ENCODE data around the gene TANGO2. TPM values are rescaled to one million over a fixed set of nuclear protein-coding genes. Genes with fewer than 3 reads are reported as not detected.

Gene TANGO2
- total and polyA plus RNA-seq, 2 experiments from 2014 or later = 27.3 to 45.0 TPM

- in situ Hi-C loops (cut with MboI) = no loop called here
- 88 to 92% methylated on average over 16 of the region's 16 CpGs for WGBS, 2 experiments (ENCODE audit: low coverage in 1 of 2, low lambda C conversion rate in 2 of 2, missing lambda C conversion rate in 2 of 2)
- H3K9me3 ChIP-seq (ENCODE audit: low read depth) = no peaks in the 10 kb centered on the region
- no peak overlapping the region for H2AFZ ChIP-seq
- no peaks in the 10 kb centered on the region for H3K9me2 ChIP-seq (ENCODE audit: insufficient read depth)
- TF ChIP-seq EZH2 (IDR thresholded peaks at IDR 0.05; ENCODE audit: insufficient read depth, poor library complexity, severe bottlenecking) (no peak), EZH2phosphoT487 (IDR thresholded peaks at IDR 0.05; ENCODE audit: insufficient read depth, low read depth) (no peak)
- H3K27ac ChIP-seq = no peak overlapping the region
- DNase-seq = no peak
- no peaks in the 10 kb centered on the region for H3K36me3 ChIP-seq (ENCODE audit: low read depth)
- no peak overlapping the region for H3K4me3 ChIP-seq
- no peak overlapping the region for H3K9ac ChIP-seq
- H3K4me2 ChIP-seq (ENCODE audit: unreplicated experiment) = no peak overlapping the region
- H3K27me3 ChIP-seq (replicated peaks; ENCODE audit: insufficient read depth) = no peaks in the 10 kb centered on the region
- H4K20me1 ChIP-seq (ENCODE audit: insufficient read depth) = no peaks in the 10 kb centered on the region
- no peaks in the 10 kb centered on the region for H3K4me1 ChIP-seq (ENCODE audit: insufficient read depth)
- H3F3A ChIP-seq (ENCODE audit: insufficient read depth) = no peaks in the 10 kb centered on the region
- H3K79me2 ChIP-seq (ENCODE audit: insufficient read depth) = no peaks in the 10 kb centered on the region
These were observed 35.9 kb downstream of the TANGO2 start for GRCh38 chr22:20056696-20057386.

GRCh38 chr22:20057596-20058268 lies 36.8 kb downstream of the TANGO2 start:
- Histone ChIP-seq H4K20me1 (ENCODE audit: insufficient read depth) (no peaks in the 10 kb centered on the region), H3K27ac (no peak overlapping the region), H3K9ac (no peak overlapping the region), H3K4me3 (no peak overlapping the region), H2AFZ (no peak overlapping the region), H3K9me2 (ENCODE audit: insufficient read depth) (no peaks in the 10 kb centered on the region), H3K4me2 (ENCODE audit: unreplicated experiment) (no peak overlapping the region), H3K79me2 (ENCODE audit: insufficient read depth) (no peaks in the 10 kb centered on the region), H3K36me3 (ENCODE audit: low read depth) (no peaks in the 10 kb centered on the region), H3K9me3 (ENCODE audit: low read depth) (no peaks in the 10 kb centered on the region), H3K27me3 (replicated peaks; ENCODE audit: insufficient read depth) (no peaks in the 10 kb centered on the region), H3K4me1 (ENCODE audit: insufficient read depth) (no peaks in the 10 kb centered on the region), H3F3A (ENCODE audit: insufficient read depth) (no peaks in the 10 kb centered on the region)
- WGBS, 2 experiments (ENCODE audit: low coverage in 1 of 2, low lambda C conversion rate in 2 of 2, missing lambda C conversion rate in 2 of 2) = 97 to 100% methylated on average over 13 of the region's 13 CpGs
- no peak for DNase-seq
- in situ Hi-C loops (cut with MboI) = no loop called here
- TF ChIP-seq EZH2phosphoT487 (IDR thresholded peaks at IDR 0.05; ENCODE audit: insufficient read depth, low read depth) = no peak
- no peak for TF ChIP-seq EZH2 (IDR thresholded peaks at IDR 0.05; ENCODE audit: insufficient read depth, poor library complexity, severe bottlenecking)

DNA sequence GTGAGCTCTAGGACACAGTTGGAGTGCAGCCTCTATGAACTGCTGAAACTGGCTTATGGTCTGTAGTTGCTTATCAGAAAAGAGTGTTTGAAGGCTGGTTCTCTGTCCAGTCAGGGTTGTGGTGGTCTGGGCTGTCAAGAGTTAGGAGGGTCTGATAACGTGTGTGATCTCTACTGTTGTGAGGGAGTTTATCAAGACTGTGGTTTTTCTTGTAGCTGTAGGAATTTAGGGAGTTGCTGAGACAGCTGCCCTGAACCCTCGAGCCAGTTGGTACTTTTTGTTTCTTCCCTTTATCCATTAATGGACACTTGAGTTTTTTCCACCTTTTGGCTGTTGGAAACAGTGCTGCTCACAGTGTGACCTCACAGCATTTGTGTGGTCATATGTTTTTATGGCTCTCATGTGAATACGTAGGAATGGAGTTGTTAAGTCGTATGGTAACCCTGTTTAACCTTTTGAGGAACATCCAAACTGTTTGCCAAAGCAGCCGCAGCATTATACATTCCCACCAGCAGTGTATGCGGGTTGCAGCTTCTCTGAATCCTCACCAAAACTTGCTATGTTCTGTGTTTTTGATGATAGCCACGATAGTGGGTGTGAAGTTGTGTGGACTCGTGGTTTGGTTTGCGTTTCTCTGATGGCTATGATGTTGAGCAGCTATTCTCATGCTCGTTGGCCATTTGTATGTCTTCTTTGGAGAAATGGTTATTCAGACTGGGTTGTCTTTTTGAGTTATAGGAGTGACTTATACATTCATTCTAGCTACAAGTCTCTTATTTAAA lies 38.3 kb downstream of the TANGO2 start:
- Histone ChIP-seq H3K9me3 (ENCODE audit: low read depth) (no peaks in the 10 kb centered on the region), H3K4me3 (no peak overlapping the region), H3K79me2 (ENCODE audit: insufficient read depth) (no peaks in the 10 kb centered on the region), H4K20me1 (ENCODE audit: insufficient read depth) (no peaks in the 10 kb centered on the region), H3K27ac (no peak overlapping the region), H3K27me3 (replicated peaks; ENCODE audit: insufficient read depth) (no peaks in the 10 kb centered on the region), H2AFZ (no peak overlapping the region), H3F3A (ENCODE audit: insufficient read depth) (no peaks in the 10 kb centered on the region), H3K36me3 (ENCODE audit: low read depth) (no peaks in the 10 kb centered on the region), H3K4me1 (ENCODE audit: insufficient read depth) (no peaks in the 10 kb centered on the region), H3K9me2 (ENCODE audit: insufficient read depth) (no peaks in the 10 kb centered on the region), H3K9ac (no peak overlapping the region), H3K4me2 (ENCODE audit: unreplicated experiment) (no peak overlapping the region)
- TF ChIP-seq EZH2 (IDR thresholded peaks at IDR 0.05; ENCODE audit: insufficient read depth, poor library complexity, severe bottlenecking) (no peak), EZH2phosphoT487 (IDR thresholded peaks at IDR 0.05; ENCODE audit: insufficient read depth, low read depth) (no peak)
- no peak for DNase-seq
- 95 to 97% methylated on average over 10 of the region's 10 CpGs for WGBS, 2 experiments (ENCODE audit: low coverage in 1 of 2, low lambda C conversion rate in 2 of 2, missing lambda C conversion rate in 2 of 2)
- in situ Hi-C loops (cut with MboI) = no loop called here

- Histone ChIP-seq H3K9ac (no peak overlapping the region), H3K4me3 (no peak overlapping the region), H2AFZ (no peak overlapping the region), H3K27me3 (replicated peaks; ENCODE audit: insufficient read depth) (no peaks in the 10 kb centered on the region), H3K79me2 (ENCODE audit: insufficient read depth) (no peaks in the 10 kb centered on the region), H3K9me2 (ENCODE audit: insufficient read depth) (no peaks in the 10 kb centered on the region), H3K4me2 (ENCODE audit: unreplicated experiment) (no peak overlapping the region), H3F3A (ENCODE audit: insufficient read depth) (no peaks in the 10 kb centered on the region), H3K9me3 (ENCODE audit: low read depth) (no peaks in the 10 kb centered on the region), H3K36me3 (ENCODE audit: low read depth) (no peaks in the 10 kb centered on the region), H3K4me1 (ENCODE audit: insufficient read depth) (no peaks in the 10 kb centered on the region), H4K20me1 (ENCODE audit: insufficient read depth) (no peaks in the 10 kb centered on the region), H3K27ac (no peak overlapping the region)
- TF ChIP-seq EZH2phosphoT487 (IDR thresholded peaks at IDR 0.05; ENCODE audit: insufficient read depth, low read depth) (no peak), EZH2 (IDR thresholded peaks at IDR 0.05; ENCODE audit: insufficient read depth, poor library complexity, severe bottlenecking) (no peak)
- DNase-seq = no peak
- WGBS, 2 experiments (ENCODE audit: low coverage in 1 of 2, low lambda C conversion rate in 2 of 2, missing lambda C conversion rate in 2 of 2) = 92% methylated on average over 10 of the region's 10 CpGs
- in situ Hi-C loops (cut with MboI) = no loop called here
These were observed 40.0 kb downstream of the TANGO2 start for GRCh38 chr22:20060700-20061480.

Data from GM23248 (cell line).